HG02759 (cell line): ENCODE data around the gene SRC.

Experiments used
- ATAC-seq: cut with Tn5 transposase; IDR thresholded peaks from one replicate; pipeline ENCODE4 v1.9.1; 2021; ENCODE audit warnings: mild to moderate bottlenecking, moderate library complexity; ENCODE audit not compliant: unreplicated experiment

The SRC gene

DNA sequence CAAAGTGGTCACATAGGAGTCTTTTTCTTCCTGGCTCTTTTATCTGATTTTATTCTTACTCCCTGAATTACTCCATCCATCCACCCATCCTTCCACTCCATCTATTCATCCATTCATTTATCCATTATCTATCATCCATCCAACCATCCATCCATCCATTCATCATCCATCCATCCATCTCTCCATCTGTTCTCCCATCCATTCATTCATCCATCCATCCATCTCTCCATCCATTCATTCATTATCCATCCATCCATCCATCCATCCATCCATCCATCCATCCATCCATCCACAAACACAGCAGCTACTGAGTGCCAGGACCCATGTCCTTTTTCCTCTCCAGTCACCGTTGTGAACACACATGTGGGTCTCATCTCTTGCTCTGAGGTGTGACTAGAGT is 96.6 kb downstream of the SRC start:
- ATAC-seq: no peak

DNA sequence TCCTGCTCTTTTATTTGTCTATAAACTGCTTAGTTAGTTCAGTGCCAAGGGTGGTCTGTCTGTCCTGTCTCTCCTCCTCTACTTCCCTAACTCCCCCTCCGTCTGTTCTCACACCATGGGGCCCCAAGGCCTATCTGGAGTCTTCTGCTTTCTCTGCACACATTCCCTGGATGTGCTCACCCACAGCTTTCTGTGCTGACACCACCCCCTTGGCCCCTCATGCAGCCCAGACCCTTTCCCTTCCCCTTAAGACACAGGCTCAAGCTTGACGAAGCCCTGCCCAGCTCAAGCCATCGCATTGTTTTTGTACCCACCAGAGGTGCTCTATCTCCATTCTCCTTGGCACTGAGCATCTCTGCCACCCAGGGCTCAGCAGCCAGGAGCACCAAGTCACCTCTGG is 97.0 kb downstream of the SRC start:
- ATAC-seq: no peak

DNA sequence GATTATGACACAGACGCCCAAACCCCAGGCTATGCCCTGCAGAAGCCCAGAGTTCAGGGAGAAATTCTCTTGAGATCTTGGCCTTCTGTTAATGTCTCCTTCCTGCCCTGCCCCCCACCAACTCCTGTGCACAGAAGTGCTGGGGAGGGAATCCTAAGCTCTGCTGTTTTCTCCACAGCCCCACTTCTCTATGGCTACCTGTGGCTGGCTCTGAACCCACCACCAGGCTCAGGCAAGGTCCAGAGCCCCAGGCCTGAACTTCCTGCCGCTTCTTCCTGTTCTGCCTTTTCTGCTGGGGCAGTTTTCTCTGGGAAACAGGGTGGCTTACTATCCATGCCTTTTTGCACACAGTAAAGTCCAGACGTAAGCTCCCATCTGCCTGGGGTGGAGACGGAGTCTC is 97.7 kb downstream of the SRC start:
- ATAC-seq: no peak

DNA sequence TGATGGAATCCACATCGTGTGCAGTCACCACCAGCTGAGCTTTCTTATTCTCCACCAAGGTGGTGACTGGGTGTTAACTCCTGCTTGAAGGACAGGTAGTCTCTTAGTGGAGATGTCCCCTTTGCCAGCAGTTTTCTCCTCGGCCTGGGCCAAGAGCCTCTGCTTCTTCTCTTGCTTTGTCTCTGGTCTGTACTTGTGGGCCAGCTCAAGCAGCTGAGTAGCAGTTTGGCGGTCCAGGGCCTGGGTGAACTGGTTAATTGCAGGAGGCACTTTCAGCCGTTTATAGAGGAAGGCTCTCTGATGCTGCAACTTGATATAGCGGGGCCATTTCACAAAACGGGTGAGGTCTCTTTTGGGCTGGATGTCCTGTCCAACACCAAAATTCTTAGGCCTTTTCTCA is 99.1 kb downstream of the SRC start:
- no peak for ATAC-seq

DNA sequence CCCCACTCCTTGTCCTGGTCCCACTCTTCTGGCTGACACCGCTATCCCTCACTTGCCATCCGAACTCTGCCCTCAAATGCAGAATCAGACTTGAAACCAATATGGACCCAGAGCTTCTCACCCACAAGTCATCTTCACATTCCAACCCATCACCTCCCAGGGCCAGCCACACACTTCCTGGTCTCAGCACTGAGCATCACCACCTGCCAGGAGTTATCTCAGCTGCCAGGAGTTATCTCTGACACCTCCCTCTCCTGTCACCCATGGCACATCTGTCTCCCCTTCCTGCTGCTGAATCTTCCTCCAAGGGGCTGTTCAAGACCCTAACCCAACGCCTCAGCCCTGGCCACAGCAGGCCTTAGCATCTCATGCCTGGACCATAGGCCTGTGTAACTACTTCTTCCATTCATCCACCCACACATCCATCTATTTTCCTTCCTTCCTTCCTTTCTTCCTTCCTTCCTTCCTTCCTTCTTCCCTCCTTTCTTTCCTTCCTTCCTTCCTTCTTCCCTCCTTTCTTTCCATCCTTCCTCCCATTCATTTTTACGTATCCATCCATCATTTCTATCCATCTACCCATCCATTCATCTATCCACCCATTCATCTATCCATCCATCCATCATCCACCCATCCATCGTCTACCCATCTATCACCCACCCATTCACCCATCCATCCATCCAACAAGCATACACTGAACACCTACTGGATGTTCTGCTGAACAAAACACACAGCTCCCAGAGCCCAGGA is 100.5 kb downstream of the SRC start:
- ATAC-seq: no peak

DNA sequence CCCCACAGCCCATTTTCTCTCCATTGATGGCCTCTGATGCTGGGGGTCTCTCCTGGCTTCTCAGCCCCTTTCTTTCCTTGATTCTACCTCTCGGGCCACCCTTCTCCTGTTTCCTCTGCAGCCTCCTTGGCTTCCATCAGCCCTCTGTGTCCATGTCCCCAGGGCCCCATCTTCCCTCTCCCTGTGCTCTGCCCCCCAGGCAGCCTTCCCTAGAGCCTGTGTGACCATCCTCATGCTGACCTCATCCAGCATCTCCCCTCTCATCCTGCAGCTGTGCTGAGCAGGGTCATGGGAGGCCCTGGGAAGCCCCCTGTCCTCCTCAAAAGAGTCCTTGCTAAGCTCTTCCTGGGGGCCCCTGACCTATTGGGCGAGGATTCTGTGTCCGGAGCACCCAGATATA is 101.7 kb downstream of the SRC start:
- ATAC-seq: no peak

DNA sequence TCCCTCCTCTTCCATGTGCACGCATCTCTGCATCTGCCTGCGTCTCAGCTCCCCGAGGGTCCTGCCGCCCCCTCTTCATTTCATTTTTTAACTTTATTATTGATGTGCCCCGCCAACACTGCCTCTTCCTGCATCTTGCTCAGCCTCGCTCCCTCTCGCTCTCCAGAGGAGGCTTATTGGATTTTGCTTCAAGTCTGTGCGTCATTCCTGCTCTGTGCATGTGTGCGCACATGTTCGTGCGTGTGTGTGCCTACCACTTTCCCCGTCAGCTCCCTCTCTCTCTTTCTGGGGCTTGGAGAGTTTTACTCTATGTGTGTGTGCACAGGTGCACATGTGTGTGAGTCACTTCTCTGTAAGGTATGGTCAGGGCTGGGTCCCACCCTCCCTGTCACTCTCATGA is 103.3 kb downstream of the SRC start:
- no peak for ATAC-seq

DNA sequence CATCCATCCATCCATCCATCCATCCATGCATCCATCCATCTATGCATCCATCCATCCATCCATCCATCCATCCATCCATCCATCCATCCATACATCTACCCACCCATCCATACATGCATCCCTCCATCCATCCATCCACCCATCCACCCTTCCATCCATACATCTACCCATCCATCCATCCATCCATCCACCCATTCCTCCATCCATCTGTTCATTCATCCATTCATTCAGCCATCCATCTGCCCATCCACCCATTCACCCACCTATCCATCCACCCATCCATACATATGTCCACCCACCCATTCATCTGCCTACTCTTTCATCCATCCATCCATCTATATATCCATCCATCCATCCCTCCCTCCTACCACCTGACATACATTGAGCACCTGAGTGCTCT is 104.4 kb downstream of the SRC start:
- no peak for ATAC-seq

DNA sequence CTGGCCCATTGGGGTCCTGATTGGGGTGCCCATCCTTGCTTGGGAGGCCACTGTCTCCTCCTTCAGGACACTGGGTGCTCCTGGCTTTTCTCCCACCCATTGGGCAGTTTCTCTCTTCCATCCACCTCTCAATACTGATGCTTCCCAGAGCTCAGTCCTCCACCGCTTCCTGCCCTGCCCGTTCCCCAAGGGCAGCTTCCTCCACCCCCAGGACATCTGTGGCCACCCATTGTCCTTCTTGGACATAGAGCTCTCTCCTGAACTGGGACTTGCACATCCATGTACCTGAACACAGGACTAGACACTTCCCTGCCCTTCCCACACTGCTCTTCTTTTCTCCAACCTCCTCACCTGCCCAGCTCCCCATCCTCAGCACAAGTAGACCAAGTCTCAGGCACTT is 105.7 kb downstream of the SRC start:
- no peak for ATAC-seq

DNA sequence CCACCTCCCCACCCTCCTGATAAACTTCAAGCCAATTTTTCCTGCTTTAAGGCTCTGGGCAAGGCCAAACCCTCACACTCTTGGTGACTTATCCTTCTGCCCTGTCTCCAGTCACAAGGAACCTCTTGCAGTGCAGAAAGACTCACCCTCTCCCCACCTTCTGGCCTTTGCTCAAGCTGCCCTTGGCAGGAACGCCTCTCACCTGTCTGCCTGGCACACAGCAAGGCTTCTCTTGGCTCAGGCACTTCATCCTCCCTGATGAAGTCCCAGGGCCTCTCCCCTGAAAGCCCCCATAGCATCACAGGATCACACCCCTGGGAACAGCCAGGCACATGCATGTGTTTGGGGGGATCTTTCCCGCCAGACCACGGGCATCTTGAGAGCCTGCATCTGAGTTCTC is 106.3 kb downstream of the SRC start:
- no peak for ATAC-seq

DNA sequence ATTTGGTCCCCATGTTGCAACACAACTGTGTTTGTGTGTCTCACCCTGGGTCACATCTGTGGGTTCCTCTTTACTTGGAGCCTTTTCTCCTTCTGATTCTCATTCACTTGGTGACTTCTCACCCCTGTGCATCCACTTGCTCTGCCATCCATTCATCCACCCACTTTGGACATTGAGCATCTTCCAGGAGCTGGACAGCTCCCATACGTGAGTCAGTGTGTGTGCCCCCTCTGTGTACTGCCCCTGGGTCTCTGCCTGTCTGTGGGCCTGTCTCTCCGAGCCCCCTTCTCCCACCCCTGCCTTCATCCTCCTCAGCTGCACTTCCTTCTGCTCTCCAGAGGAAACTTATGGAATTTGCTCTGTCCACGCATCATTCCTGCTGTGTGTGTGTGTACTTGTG is 107.3 kb downstream of the SRC start:
- ATAC-seq: no peak

DNA sequence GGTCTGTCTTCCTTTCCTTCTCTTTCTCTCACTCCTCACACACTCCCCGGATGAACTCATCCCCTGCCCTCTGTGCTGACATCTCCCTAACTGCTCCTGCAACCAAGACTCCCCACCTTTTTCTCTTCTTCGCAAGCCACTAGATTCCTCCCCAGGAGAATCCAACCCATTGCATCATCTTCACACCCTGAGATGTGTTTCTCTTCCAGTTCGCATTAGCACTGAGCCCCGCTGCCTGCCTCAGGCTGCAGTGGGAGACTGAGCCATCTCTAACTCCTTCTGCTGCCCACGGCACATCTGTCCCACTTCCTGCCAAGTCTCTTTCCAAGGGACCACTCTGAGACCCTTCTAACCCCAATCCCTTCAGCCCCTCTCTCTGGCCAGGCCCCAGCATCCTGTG is 107.9 kb downstream of the SRC start:
- no peak for ATAC-seq

DNA sequence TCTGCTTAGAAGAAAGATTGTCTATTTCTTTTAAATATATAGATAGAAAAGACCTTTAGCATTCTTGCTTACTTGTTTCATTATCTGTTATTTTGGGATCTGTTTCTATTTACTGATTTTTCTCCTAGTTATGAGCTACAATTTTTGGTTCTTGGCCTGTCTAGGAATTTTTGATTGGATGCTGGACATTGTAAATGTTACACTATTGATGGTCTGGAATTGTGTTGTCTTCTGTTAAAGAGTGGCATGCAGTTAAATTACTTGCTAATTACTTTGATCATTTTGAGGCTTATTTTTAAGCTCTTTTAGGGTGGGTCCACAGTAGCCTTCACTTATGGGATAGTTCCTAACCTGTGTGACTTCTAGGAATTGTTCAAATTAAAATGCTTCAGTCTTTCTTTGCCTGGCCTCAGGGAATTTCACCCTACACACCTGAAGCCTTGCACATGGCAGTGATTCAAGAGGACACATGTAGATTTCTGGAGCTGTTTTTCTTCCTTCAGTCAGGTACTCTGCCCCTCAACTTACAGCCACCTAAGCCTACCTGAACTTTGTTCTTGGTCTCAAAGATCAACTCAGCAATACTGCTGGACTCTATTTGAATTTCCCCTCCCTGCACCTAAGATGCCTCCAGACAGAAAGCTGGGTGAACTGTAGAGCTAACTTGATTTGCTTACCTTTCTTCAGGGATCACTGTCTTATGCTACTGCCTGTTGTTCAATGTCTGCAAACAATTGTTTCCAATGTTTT is 108.9 kb downstream of the SRC start:
- ATAC-seq: no peak
